ENCODE data around the gene STING1.
A peak's percentile ranks its signal among the peaks of the same experiment; 100 is the strongest.
"Not testable (repeated sequence)": the region's sequence is repeated elsewhere in the genome, so short reads cannot be mapped to it uniquely, and the experiment has no call there.

The STING1 gene

DNA sequence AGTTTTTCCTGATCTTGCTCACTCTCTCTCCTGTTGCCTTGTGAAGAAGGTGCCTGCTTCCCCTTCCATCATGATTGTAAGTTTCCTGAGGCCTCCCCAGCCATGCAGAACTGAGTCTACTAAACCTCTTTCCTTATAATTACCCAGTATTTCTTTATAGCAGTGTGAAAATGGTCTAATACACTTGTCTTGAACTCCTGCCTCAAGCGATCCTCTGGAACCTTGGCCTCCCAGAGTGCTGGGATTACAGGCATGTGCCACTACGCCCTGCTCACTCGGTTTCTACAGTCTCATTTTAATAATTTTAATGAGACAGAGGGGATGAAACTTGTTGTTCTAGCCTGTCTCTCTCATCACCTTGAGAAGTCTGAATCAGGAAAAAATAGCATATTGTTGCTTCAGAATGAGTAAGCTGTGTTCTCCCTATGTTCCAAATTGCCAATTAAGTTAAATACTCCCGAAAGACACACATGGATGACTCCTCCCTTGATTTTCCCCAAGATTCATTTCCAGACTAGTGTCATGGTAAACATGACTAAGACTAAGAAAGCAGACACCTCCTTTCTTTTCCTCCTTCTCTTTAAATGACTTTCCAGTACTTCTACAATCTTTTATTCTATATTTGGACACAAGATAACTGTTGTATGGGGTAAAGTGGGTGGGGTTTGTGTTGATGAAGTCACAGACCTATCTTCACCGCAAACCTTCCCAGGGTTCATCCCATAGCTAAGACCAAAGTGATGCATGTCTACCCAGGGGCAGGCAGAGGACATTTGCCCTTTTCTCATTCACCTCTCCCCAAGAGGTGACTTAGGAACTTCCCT, 35.4 kb downstream of the STING1 start:
- Histone ChIP-seq H3K27ac (ENCODE audit: low read length) (no peak overlapping the region), H3K4me1 (ENCODE audit: control insufficient read depth, low read depth, low read length) (no peaks in the 10 kb centered on the region)

DNA sequence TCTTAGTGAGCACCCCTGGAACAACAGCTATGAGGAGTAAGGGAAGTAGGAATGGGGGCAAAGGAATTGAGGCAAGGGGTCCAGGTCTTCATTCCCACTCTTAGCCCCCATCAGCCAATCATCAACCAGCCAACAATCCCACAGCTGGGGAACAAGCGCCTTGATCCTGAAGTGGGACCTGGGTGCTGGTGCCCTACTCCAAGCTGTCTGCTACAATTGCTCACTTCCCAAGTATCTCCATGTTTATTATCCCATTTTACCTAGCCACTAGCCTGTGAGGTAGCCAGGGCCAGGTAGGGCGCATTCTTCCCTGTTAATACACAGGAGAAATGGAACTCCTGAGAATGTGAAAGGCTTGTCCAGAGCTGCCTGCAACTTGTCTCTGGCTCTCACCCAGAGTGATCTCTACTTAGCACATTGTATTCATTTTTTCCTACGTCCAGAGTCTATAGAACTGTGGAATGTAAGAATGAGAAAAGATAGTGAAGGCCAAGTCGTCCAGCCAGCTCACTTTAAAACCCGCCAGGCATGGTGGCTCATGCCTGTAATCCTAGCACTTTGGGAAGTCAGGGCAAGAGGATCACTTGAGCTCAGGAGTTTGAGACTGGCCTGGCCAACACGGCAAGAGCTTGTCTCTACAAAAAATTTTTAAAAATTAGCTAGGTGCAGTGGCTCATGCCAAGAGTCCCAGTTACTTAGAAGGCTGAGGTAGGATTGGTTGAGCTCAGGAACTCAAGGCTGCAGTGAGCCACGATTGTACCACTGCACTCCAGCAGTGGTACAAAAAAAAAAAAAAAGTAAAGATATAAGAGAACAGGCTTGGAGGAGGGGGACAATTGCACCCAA, 37.0 kb downstream of the STING1 start:
- no peak overlapping the region for H3K4me3 ChIP-seq (ENCODE audit: low read length)
- no peaks in the 10 kb centered on the region for H3K9me3 ChIP-seq (ENCODE audit: control insufficient read depth, low read depth, low read length)
- H3K27ac ChIP-seq (ENCODE audit: low read length) = no peak overlapping the region
- H3K27me3 ChIP-seq (ENCODE audit: control insufficient read depth, insufficient read depth, low read length) = no peaks in the 10 kb centered on the region
- no peak overlapping the region for H3K9ac ChIP-seq (ENCODE audit: low read length)
- no peaks in the 10 kb centered on the region for H3K4me1 ChIP-seq (ENCODE audit: control insufficient read depth, low read depth, low read length)
- H3K36me3 ChIP-seq (ENCODE audit: control insufficient read depth, low read depth, low read length) = no peaks in the 10 kb centered on the region

More for the DNA sequence above, 35.4 kb downstream of the STING1 start:
- H3K9me3 ChIP-seq (ENCODE audit: control insufficient read depth, low read depth, low read length) = no peaks in the 10 kb centered on the region
- no peaks in the 10 kb centered on the region for H3K36me3 ChIP-seq (ENCODE audit: control insufficient read depth, low read depth, low read length)
- no peak overlapping the region for H3K9ac ChIP-seq (ENCODE audit: low read length)
- no peaks in the 10 kb centered on the region for H3K27me3 ChIP-seq (ENCODE audit: control insufficient read depth, insufficient read depth, low read length)
- no peak overlapping the region for H3K4me3 ChIP-seq (ENCODE audit: low read length)

GRCh38 chr5:139443831-139444453, 38.6 kb downstream of the STING1 start:
- Histone ChIP-seq H3K9ac (ENCODE audit: low read length) (no peak overlapping the region), H3K27me3 (ENCODE audit: control insufficient read depth, insufficient read depth, low read length) (no peaks in the 10 kb centered on the region), H3K4me3 (ENCODE audit: low read length) (no peak overlapping the region), H3K4me1 (ENCODE audit: control insufficient read depth, low read depth, low read length) (peaks cover 5% of the 10 kb centered on the region), H3K36me3 (ENCODE audit: control insufficient read depth, low read depth, low read length) (no peaks in the 10 kb centered on the region), H3K9me3 (ENCODE audit: control insufficient read depth, low read depth, low read length) (no peaks in the 10 kb centered on the region), H3K27ac (ENCODE audit: low read length) (no peak overlapping the region)

- peaks cover 12% of the 10 kb centered on the region for H3K4me1 ChIP-seq (ENCODE audit: control insufficient read depth, low read depth, low read length)
- not testable (repeated sequence) for H3K36me3 ChIP-seq (ENCODE audit: control insufficient read depth, low read depth, low read length); H3K9ac ChIP-seq (ENCODE audit: low read length); H3K4me3 ChIP-seq (ENCODE audit: low read length); H3K27ac ChIP-seq (ENCODE audit: low read length); H3K27me3 ChIP-seq (ENCODE audit: control insufficient read depth, insufficient read depth, low read length); H3K9me3 ChIP-seq (ENCODE audit: control insufficient read depth, low read depth, low read length)
These were observed 42.1 kb downstream of the STING1 start for GRCh38 chr5:139440416-139440815.

- peaks cover 12% of the 10 kb centered on the region for H3K4me1 ChIP-seq (ENCODE audit: control insufficient read depth, low read depth, low read length)
- H3K4me3 ChIP-seq (ENCODE audit: low read length) = peak within 1 kb of the TSS; percentile 92
- no peaks in the 10 kb centered on the region for H3K27me3 ChIP-seq (ENCODE audit: control insufficient read depth, insufficient read depth, low read length)
- H3K9me3 ChIP-seq (ENCODE audit: control insufficient read depth, low read depth, low read length) = no peaks in the 10 kb centered on the region
- peak within 1 kb of the TSS; percentile 86 for H3K9ac ChIP-seq (ENCODE audit: low read length)
- peaks cover 8% of the 10 kb centered on the region for H3K36me3 ChIP-seq (ENCODE audit: control insufficient read depth, low read depth, low read length)
- H3K27ac ChIP-seq (ENCODE audit: low read length) = peak within 1 kb of the TSS; percentile 84
These were observed 43.3 kb downstream of the STING1 start, which contains the start of gene DNAJC18 for GRCh38 chr5:139439013-139439903. DNAJC18 (minus strand) TSS chr5:139439525; CDS start chr5:139439445, 80 bp downstream.

GRCh38 chr5:139438707-139439012, 43.9 kb downstream of the STING1 start:
- H3K9ac ChIP-seq (ENCODE audit: low read length) = peak overlapping the region; percentile 29
- peak overlapping the region; percentile 92 for H3K4me3 ChIP-seq (ENCODE audit: low read length)
- H3K9me3 ChIP-seq (ENCODE audit: control insufficient read depth, low read depth, low read length) = no peaks in the 10 kb centered on the region
- no peaks in the 10 kb centered on the region for H3K27me3 ChIP-seq (ENCODE audit: control insufficient read depth, insufficient read depth, low read length)
- H3K27ac ChIP-seq (ENCODE audit: low read length) = no peak overlapping the region
- H3K36me3 ChIP-seq (ENCODE audit: control insufficient read depth, low read depth, low read length) = peaks cover 8% of the 10 kb centered on the region
- peaks cover 12% of the 10 kb centered on the region for H3K4me1 ChIP-seq (ENCODE audit: control insufficient read depth, low read depth, low read length)

GRCh38 chr5:139435676-139436075, 46.9 kb downstream of the STING1 start:
- peaks cover 12% of the 10 kb centered on the region for H3K4me1 ChIP-seq (ENCODE audit: control insufficient read depth, low read depth, low read length)
- no peaks in the 10 kb centered on the region for H3K9me3 ChIP-seq (ENCODE audit: control insufficient read depth, low read depth, low read length)
- H3K36me3 ChIP-seq (ENCODE audit: control insufficient read depth, low read depth, low read length) = peaks cover 13% of the 10 kb centered on the region
- no peak overlapping the region for H3K4me3 ChIP-seq (ENCODE audit: low read length)
- H3K27ac ChIP-seq (ENCODE audit: low read length) = no peak overlapping the region
- no peaks in the 10 kb centered on the region for H3K27me3 ChIP-seq (ENCODE audit: control insufficient read depth, insufficient read depth, low read length)
- no peak overlapping the region for H3K9ac ChIP-seq (ENCODE audit: low read length)

DNA sequence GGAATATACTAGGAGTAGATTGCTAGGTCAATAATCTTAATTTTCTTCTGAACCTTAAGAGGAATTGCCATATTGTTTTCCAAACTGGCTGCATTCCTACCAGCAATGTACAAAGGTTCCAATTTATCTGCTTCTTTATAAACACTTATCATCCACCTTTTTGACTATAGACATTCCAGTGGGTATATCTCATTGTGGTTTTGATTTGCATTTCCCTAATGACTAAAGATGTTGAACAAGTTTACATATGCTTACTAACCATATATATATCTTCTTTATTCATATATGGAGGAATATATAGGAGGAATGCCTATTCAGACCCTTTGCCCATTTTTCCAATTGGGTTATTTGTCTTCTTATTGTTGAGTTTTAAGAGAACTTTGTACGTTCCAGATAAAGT, 50.9 kb downstream of the STING1 start:
- Histone ChIP-seq H3K9me3 (ENCODE audit: control insufficient read depth, low read depth, low read length) (no peaks in the 10 kb centered on the region), H3K4me1 (ENCODE audit: control insufficient read depth, low read depth, low read length) (no peaks in the 10 kb centered on the region), H3K36me3 (ENCODE audit: control insufficient read depth, low read depth, low read length) (peaks cover 20% of the 10 kb centered on the region), H3K4me3 (ENCODE audit: low read length) (no peak overlapping the region), H3K27me3 (ENCODE audit: control insufficient read depth, insufficient read depth, low read length) (no peaks in the 10 kb centered on the region), H3K9ac (ENCODE audit: low read length) (no peak overlapping the region), H3K27ac (ENCODE audit: low read length) (no peak overlapping the region)

DNA sequence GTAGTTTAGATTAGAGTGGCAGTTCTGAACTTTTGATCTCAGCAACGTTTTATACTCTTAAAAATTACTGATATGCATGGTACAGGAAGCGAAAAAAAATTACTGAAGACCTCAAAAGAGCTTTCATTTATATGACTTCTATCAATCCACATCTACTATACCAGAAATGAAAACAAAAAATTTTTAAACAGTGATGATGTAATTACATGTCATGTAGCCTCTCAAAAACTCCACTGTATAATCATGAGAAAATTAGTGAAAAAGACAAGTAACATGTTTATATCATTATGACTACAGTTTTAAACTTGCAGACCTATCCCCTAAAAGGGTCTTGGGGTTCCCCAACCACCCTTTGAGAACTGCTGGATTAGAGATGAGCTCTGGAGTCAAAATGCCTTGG, 52.5 kb downstream of the STING1 start:
- Histone ChIP-seq H3K9ac (ENCODE audit: low read length) (no peak overlapping the region), H3K4me3 (ENCODE audit: low read length) (no peak overlapping the region), H3K27ac (ENCODE audit: low read length) (no peak overlapping the region), H3K9me3 (ENCODE audit: control insufficient read depth, low read depth, low read length) (no peaks in the 10 kb centered on the region), H3K27me3 (ENCODE audit: control insufficient read depth, insufficient read depth, low read length) (no peaks in the 10 kb centered on the region), H3K4me1 (ENCODE audit: control insufficient read depth, low read depth, low read length) (no peaks in the 10 kb centered on the region), H3K36me3 (ENCODE audit: control insufficient read depth, low read depth, low read length) (peaks cover 30% of the 10 kb centered on the region)

DNA sequence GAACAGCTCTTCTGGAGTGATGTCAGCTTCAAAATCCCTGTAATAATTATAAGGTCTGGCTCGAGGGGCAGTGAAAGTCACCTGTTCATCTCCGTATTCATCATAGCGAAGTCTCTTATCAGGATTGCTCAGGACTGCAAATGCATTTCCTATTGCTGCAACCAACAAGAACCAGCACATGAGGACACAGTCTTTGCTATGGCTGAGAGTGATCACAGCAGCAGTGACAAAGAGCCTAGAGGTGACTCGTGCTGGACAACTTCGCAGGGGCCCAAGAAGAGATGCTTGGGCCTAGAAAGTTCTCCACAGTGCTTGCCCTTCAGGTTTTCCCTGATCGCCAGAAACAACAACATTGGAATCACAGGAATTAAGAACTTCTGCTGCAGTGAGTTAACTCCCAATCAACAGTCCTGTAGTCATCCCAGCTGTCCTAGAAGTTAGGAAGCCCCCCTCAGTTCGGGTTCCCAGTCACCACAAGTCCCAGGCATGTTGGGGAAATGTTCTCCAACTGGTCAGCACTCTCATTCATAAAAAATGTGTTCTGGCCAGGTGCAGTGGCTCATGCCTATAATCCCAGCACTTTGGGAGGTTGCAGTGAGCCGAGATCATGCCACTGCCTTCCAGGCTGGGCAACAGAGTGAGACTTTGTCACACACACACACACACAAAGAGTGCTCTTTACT, 56.2 kb downstream of the STING1 start:
- no peak overlapping the region for H3K9ac ChIP-seq (ENCODE audit: low read length)
- H3K36me3 ChIP-seq (ENCODE audit: control insufficient read depth, low read depth, low read length) = peaks cover 38% of the 10 kb centered on the region
- H3K27me3 ChIP-seq (ENCODE audit: control insufficient read depth, insufficient read depth, low read length) = no peaks in the 10 kb centered on the region
- no peak overlapping the region for H3K4me3 ChIP-seq (ENCODE audit: low read length)
- no peaks in the 10 kb centered on the region for H3K9me3 ChIP-seq (ENCODE audit: control insufficient read depth, low read depth, low read length)
- no peak overlapping the region for H3K27ac ChIP-seq (ENCODE audit: low read length)
- H3K4me1 ChIP-seq (ENCODE audit: control insufficient read depth, low read depth, low read length) = no peaks in the 10 kb centered on the region

All from iPS-18a (cell line).